Activated T-helper 1 cell treated with Interleukin-2 at 50 U/mL for 16 hours (primary cell): ENCODE measurements around the gene LAIR1.
"Not testable (repeated sequence)": the region's sequence is repeated elsewhere in the genome, so short reads cannot be mapped to it uniquely, and the experiment has no call there.

ENCODE experiments used
- DNase-seq: peaks from one replicate; pipeline ENCODE4 v3.0.0-alpha.2; 2020; ENCODE audit warnings: low read depth

The LAIR1 gene

GRCh38 chr19:54341295-54341694 is 23.4 kb downstream of the LAIR1 start:
- no peak for DNase-seq

- no peak for DNase-seq
Observed at GRCh38 chr19:54339646-54340358, 24.9 kb downstream of the LAIR1 start.

- no peak for DNase-seq
Observed at GRCh38 chr19:54338521-54338920, 26.2 kb downstream of the LAIR1 start.

GRCh38 chr19:54337858-54338230 is 26.9 kb downstream of the LAIR1 start:
- DNase-seq, result no peak

GRCh38 chr19:54336893-54337857 is 27.6 kb downstream of the LAIR1 start:
- no peak for DNase-seq

GRCh38 chr19:54335979-54336892 is 28.5 kb downstream of the LAIR1 start:
- DNase-seq, result no peak

GRCh38 chr19:54335164-54335563 is 29.6 kb downstream of the LAIR1 start:
- no peak for DNase-seq

- DNase-seq, result no peak
Observed at GRCh38 chr19:54333586-54334298, 31.0 kb downstream of the LAIR1 start.

GRCh38 chr19:54332149-54332548 is 32.6 kb downstream of the LAIR1 start:
- DNase-seq, result no peak

- DNase-seq, result no peak
Observed at GRCh38 chr19:54331626-54332025, 33.1 kb downstream of the LAIR1 start.

- DNase-seq, result no peak
Observed at GRCh38 chr19:54329476-54330165, 35.1 kb downstream of the LAIR1 start.

- not testable (repeated sequence) for DNase-seq
Observed at GRCh38 chr19:54328781-54329180, 36.0 kb downstream of the LAIR1 start.

- no peak for DNase-seq
Observed at GRCh38 chr19:54325631-54326030, 39.1 kb downstream of the LAIR1 start.

GRCh38 chr19:54325194-54325621 is 39.5 kb downstream of the LAIR1 start:
- DNase-seq, result no peak

- no peak for DNase-seq
Observed at GRCh38 chr19:54324071-54324470, 40.7 kb downstream of the LAIR1 start.

GRCh38 chr19:54322934-54323333 is 41.8 kb downstream of the LAIR1 start:
- not testable (repeated sequence) for DNase-seq

- DNase-seq, result not testable (repeated sequence)
Observed at GRCh38 chr19:54322295-54322694, 42.4 kb downstream of the LAIR1 start.

- DNase-seq, result no peak
Observed at GRCh38 chr19:54319892-54320670, 44.6 kb downstream of the LAIR1 start.

- no peak for DNase-seq
Observed at GRCh38 chr19:54319049-54319448, 45.7 kb downstream of the LAIR1 start.

GRCh38 chr19:54317965-54318240 is 46.8 kb downstream of the LAIR1 start:
- no peak for DNase-seq
